Uterus (tissue), 2 donors: ENCODE data around the gene ITIH5.

Source experiments
- CTCF ChIP-seq, 4 experiments: fragments of 200-600 bp in 2 of 4; fragments of 450-650 bp in 2 of 4; sonication (generic) in 2 of 4; IDR thresholded peaks; one replicate each; pipeline ENCODE4 v1.5.1; 2016 to 2019; ENCODE audit warnings: antibody characterized with exemption in 4 of 4, mild to moderate bottlenecking in 2 of 4, moderate library complexity in 1 of 4
- POLR2A ChIP-seq, 2 donors: fragments of 450-650 bp; IDR thresholded peaks; one replicate each; pipeline ENCODE4 v1.6.1; 2016; ENCODE audit warnings: antibody characterized with exemption in 2 of 2, mild to moderate bottlenecking in 1 of 2, moderate library complexity in 1 of 2

- TF ChIP-seq CTCF (IDR thresholded peaks at IDR 0.05) (no peak), POLR2A (IDR thresholded peaks at IDR 0.05) (no peak)
Observed at GRCh38 chr10:7572391-7572790, 94.4 kb downstream of the ITIH5 start.
